C4-2B (cell line): ENCODE results near the gene ZFYVE26.

Source experiments
- H3K27ac ChIP-seq: fragments of 450-650 bp; 2 replicates; pipeline ENCODE4 v1.5.1; 2017
- CTCF ChIP-seq: fragments of 450-650 bp; conservative IDR thresholded peaks from 2 replicates; pipeline ENCODE4 v1.5.1; 2017; ENCODE audit warnings: mild to moderate bottlenecking
- ZFX ChIP-seq: fragments of 450-650 bp; IDR thresholded peaks from 2 replicates; pipeline ENCODE4 v1.6.1; 2017

ZFYVE26 gene

GRCh38 chr14:67734675-67735074 is 81.7 kb downstream of the ZFYVE26 start:
- no peak overlapping the region for H3K27ac ChIP-seq
- TF ChIP-seq ZFX: no peak
- TF ChIP-seq CTCF: no peak

GRCh38 chr14:67733616-67734015 is 82.8 kb downstream of the ZFYVE26 start:
- TF ChIP-seq CTCF (no peak), ZFX (no peak)

GRCh38 chr14:67729072-67729885 is 87.1 kb downstream of the ZFYVE26 start:
- no peak overlapping the region for H3K27ac ChIP-seq
- no peak for TF ChIP-seq CTCF
- no peak for TF ChIP-seq ZFX

More at GRCh38 chr14:67733616-67734015, 82.8 kb downstream of the ZFYVE26 start:
- H3K27ac ChIP-seq: no peak overlapping the region

- no peak for TF ChIP-seq CTCF
- no peak for TF ChIP-seq ZFX
- H3K27ac ChIP-seq: no peak overlapping the region
These were observed 88.1 kb downstream of the ZFYVE26 start for GRCh38 chr14:67728258-67728657.

- no peak overlapping the region for H3K27ac ChIP-seq
- TF ChIP-seq CTCF (no peak), ZFX (no peak)
These were observed 89.0 kb downstream of the ZFYVE26 start for GRCh38 chr14:67727361-67727760.

GRCh38 chr14:67725171-67725570 is 91.2 kb downstream of the ZFYVE26 start:
- TF ChIP-seq CTCF: no peak
- TF ChIP-seq ZFX: no peak

GRCh38 chr14:67722293-67722692 is 94.1 kb downstream of the ZFYVE26 start:
- TF ChIP-seq CTCF: no peak
- TF ChIP-seq ZFX: no peak

More at GRCh38 chr14:67725171-67725570, 91.2 kb downstream of the ZFYVE26 start:
- no peak overlapping the region for H3K27ac ChIP-seq

More at GRCh38 chr14:67722293-67722692, 94.1 kb downstream of the ZFYVE26 start:
- H3K27ac ChIP-seq: no peak overlapping the region
